Fibroblast of peridontal ligament (primary cell): ENCODE data around the gene GTF2IRD1.
A peak's percentile ranks its signal among the peaks of the same experiment; 100 is the strongest.
"Not testable (repeated sequence)": the region's sequence is repeated elsewhere in the genome, so short reads cannot be mapped to it uniquely, and the experiment has no call there.

Experiments used
- DNase-seq: peaks from one replicate; pipeline ENCODE4 v3.0.0-alpha.2; 2010; ENCODE audit errors: extremely low read depth

The GTF2IRD1 gene

GRCh38 chr7:74604326-74605020 is 150.8 kb downstream of the GTF2IRD1 start:
- DNase-seq: no peak

GRCh38 chr7:74606101-74606908 is 152.6 kb downstream of the GTF2IRD1 start:
- peak; percentile 14 for DNase-seq

GRCh38 chr7:74606909-74607510 is 153.3 kb downstream of the GTF2IRD1 start:
- no peak for DNase-seq

GRCh38 chr7:74612015-74612829 is 158.5 kb downstream of the GTF2IRD1 start:
- DNase-seq: no peak

DNA sequence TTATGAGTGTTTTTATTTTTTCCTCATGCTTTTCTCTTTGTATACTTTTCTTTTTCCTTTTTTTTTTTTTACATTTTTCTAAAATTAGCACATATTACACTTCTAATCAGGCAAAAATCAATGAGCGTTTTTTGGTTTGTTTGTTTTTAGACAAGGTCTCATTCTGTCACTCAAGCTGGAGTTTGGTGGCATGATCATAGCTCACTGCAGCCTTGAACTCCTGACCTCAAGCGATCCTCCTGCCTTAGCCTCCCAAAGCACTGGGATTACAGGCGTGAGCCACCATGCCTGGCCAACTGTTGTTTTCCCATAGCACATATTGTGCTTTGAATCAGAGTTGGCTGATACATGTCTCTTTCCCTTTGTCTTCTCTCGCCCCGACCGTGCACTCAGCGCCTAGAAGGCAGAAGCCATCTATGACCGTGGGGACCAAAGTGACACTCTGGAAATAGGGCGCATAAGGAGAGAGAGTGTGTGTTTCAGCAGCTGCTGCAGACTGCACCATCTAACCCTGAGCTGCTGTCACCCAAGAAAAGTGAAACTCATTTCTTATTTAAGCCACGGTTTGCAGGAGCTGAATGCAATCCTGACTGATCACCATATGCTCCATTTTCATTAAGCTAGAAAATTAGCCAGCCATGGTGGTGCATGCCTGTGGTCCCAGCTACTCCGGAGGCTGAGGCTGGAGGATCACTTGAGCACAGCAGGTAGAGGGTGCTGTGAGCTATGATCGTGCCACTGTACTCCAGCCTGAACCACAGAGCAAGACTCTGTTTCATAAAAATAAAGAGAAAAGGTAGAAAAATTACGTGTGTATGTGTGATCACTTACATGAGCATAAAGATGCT is 162.5 kb downstream of the GTF2IRD1 start:
- DNase-seq: no peak

GRCh38 chr7:74617180-74617744 is 163.6 kb downstream of the GTF2IRD1 start:
- no peak for DNase-seq

GRCh38 chr7:74619235-74619860 is 165.6 kb downstream of the GTF2IRD1 start:
- no peak for DNase-seq

DNA sequence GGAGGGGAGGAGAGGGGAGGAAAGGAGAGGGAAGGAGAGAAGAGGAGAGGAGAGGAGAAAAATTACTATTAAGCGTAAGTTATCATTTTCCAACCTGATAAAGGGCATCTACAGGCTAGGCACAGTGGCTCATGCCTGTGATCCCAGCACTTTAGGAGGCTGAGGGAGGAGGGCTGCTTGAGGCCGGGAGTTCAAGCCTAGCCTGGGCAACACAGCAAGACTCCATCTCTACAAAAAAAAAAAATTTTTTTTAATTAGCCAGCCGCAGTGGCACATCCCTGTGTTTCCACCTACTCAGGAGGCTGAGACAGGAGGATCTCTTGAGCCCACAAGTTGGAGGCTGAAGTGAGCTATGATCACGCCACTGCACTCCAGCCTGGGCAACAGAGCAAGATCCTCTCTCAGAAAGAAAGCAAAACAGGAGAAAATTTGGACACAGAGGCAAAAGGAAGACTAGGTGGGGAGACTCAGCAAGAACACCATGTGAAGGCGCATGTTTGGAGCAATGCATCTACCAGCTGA is 168.6 kb downstream of the GTF2IRD1 start:
- no peak for DNase-seq

GRCh38 chr7:74623135-74623534 is 169.4 kb downstream of the GTF2IRD1 start:
- DNase-seq: no peak

GRCh38 chr7:74625446-74625845 is 171.7 kb downstream of the GTF2IRD1 start:
- peak; percentile 88 for DNase-seq

DNA sequence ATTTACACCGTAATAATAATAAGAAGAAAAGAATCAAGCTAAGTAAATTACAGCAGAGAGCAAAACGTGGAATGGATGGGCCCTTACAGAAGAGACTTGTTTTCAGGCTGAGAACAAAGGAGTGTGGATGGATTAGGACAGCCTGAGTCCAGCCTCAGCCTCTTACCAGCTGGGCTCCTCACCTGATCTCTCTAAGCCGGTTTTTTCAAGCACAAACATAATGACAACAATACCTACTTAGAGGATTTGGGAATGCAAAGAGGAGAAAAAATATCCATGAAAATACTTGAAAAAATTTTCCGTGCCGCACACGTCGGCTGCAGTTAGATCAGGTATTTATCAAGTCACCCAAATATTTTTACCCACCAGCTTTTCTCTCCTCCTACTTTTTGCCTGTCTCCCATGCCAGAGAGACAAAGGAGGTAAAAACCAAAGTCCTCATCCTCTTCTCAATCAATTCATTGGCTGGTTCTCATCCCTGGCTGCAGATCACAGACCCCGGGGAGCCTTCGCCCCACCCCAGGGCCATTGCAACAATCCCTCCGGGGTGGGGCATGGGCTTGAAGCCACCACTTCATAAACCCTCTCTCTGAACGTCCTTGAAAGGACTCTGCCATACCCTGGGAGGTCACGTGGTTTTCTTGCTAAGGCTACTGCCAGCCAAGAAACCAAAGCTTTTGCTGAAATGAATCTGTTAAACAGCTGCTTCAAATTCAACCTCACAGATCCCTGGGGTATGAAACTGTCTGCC is 174.1 kb downstream of the GTF2IRD1 start:
- DNase-seq: peak; percentile 97

DNA sequence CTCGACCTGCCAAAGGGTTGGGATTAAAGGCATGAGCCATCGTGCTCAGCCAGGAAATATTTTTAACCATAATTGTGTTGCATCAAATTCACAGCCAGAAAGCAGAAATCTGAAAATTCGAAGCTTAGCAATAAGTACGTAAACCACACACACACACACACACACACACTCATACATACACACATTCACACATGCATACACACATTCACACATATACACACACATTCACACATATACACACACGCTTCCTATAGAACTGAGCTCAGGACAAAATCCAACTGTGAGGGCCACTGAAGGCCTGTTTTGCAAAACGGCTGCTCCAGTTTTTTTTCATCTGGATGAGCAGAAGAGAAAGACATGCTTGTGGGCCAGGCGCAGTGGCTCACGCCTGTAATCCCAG is 178.8 kb downstream of the GTF2IRD1 start:
- no peak for DNase-seq

DNA sequence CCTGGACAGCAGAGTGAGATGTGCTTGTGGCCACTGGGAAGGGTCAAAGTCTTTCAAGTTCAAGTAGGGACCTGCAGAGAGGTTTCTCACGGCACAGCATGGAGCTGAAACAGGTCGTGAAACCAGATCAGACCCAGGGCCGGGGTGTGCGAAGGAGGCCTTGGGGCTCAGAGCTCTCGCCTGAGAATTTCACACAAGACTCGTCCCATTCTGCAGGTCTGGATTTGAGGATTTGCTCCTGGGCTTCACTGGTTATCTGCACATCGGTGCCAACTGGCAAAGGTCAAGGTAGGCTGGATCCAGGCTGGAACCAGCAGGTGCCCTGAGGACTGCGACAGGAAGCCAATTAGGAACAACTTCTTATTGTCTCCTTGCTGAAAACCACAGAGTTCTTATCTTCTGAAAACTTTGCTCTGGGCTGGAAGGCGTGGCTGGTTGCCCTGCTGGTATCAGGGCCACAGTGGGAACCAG is 179.8 kb downstream of the GTF2IRD1 start:
- no peak for DNase-seq

DNA sequence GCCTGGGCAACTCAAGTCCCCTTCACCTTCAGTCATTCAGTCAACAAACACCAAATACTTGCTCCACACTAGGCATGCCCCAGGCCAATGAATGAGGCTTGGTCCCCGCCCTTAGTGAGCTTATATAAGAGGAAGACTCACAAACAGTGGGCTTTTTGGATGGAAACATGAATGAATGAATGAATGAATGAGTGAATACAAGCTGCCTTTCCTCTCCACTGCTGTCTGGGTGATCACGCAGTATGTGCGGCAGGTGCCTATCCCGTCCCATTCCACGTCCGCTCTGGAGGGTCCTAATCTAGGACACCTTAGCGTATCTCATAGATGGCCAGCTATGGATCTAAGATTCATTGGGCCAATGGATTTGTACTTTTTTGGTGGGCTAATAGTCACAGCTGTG is 184.0 kb downstream of the GTF2IRD1 start:
- no peak for DNase-seq

GRCh38 chr7:74650055-74650454 is 196.3 kb downstream of the GTF2IRD1 start:
- DNase-seq: peak; percentile 44

GRCh38 chr7:74650493-74651132 is 196.9 kb downstream of the GTF2IRD1 start:
- DNase-seq: not testable (repeated sequence)

DNA sequence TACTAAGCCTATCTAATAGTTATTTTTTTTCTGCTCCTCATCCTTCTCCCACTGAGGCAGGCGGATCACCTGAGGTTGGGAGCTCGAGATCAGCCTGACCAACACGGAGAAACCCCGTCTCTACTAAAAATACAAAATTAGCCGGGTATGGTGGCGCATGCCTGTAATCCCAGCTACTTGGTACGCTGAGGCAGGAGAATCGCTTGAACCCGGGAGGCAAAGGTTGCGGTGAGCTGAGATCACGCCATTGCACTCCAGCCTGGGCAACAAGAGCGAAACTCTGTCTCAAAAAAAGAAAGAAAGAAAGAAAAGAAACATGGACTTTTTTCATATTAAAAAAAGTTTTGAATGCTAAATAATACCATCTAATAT is 197.4 kb downstream of the GTF2IRD1 start:
- not testable (repeated sequence) for DNase-seq
